Hepatocyte (in vitro differentiated cells): ENCODE results near the gene MACROH2A2.

Experiments
- EZH2 ChIP-seq: fragments of 200-600 bp; sonication (generic); IDR thresholded peaks from 2 replicates; pipeline ENCODE4 v1.6.1; 2016; ENCODE audit warnings: antibody characterized with exemption, mild to moderate bottlenecking, borderline replicate concordance
- EZH2phosphoT487 ChIP-seq: fragments of 200-600 bp; sonication (generic); IDR thresholded peaks from one replicate; pipeline ENCODE4 v1.6.1; 2018; ENCODE audit warnings: antibody characterized with exemption, mild to moderate bottlenecking, low read depth, moderate library complexity; ENCODE audit not compliant: unreplicated experiment, severe bottlenecking
- TF ChIP-seq, protein P1 (sequence below): fragments of 200-600 bp; sonication (generic); IDR thresholded peaks from 2 replicates; pipeline ENCODE4 v1.5.1; 2016; ENCODE audit warnings: antibody characterized with exemption, mild to moderate bottlenecking; ENCODE audit not compliant: poor library complexity

DNA sequence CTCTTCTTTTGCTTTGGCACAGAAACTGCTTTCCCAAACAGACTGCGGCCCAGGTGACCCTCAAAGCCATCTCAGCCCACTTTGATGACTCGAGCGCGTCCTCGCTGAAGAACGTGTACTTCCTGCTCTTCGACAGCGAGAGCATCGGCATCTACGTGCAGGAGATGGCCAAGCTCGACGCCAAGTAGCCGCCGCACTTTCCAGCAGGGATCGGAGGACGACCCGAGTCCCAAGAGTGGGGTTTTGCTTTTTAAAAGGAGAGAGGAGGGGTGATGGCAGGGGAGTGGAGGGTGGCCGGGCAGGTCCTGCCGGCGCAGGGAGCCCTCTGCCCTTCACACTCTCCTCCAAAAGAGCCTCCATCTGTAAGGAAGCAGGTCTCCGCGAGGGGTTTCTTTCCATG is 58.9 kb downstream of the MACROH2A2 start:
- TF ChIP-seq, protein P1, sequence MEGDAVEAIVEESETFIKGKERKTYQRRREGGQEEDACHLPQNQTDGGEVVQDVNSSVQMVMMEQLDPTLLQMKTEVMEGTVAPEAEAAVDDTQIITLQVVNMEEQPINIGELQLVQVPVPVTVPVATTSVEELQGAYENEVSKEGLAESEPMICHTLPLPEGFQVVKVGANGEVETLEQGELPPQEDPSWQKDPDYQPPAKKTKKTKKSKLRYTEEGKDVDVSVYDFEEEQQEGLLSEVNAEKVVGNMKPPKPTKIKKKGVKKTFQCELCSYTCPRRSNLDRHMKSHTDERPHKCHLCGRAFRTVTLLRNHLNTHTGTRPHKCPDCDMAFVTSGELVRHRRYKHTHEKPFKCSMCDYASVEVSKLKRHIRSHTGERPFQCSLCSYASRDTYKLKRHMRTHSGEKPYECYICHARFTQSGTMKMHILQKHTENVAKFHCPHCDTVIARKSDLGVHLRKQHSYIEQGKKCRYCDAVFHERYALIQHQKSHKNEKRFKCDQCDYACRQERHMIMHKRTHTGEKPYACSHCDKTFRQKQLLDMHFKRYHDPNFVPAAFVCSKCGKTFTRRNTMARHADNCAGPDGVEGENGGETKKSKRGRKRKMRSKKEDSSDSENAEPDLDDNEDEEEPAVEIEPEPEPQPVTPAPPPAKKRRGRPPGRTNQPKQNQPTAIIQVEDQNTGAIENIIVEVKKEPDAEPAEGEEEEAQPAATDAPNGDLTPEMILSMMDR = no peak
- TF ChIP-seq EZH2phosphoT487 (no peak), EZH2 (no peak)
